OCI-LY7 (cell line): ENCODE data around the gene TRA2A. TPM values are rescaled to one million over a fixed set of nuclear protein-coding genes. Genes with fewer than 3 reads are reported as not detected.
A peak's percentile ranks its signal among the peaks of the same experiment; 100 is the strongest.

Experiments used
- BruUV-seq: library from RNA; stranded (reverse); fragments of 400-500 nt; replicated peaks from 2 replicates; lab custom pipeline; 2021; lab: Mats Ljungman, UMichigan
- CTCF ChIA-PET: fragments of 300-600 bp; sonication (Branson Sonifier 250); formaldehyde crosslinking; loops from one replicate; lab custom pipeline; 2022; ENCODE audit warnings: antibody characterized with exemption; ENCODE audit not compliant: unreplicated experiment; lab: Charles Lee
- POLR2A ChIA-PET: fragments of 300-600 bp; sonication (Branson Sonifier 250); formaldehyde crosslinking; loops from one replicate; lab custom pipeline; 2022; ENCODE audit warnings: antibody characterized with exemption; lab: Charles Lee
- DNase-seq: peaks from one replicate; pipeline ENCODE4 v3.0.0-alpha.2; 2015; ENCODE audit warnings: low spot score
- H2AFZ ChIP-seq: fragments of 200-600 bp; sonication (generic), shearing (Covaris generic); 2 replicates; pipeline ENCODE4 v1.6.1; 2014; ENCODE audit warnings: mild to moderate bottlenecking, antibody characterized with exemption, low read length, moderate library complexity
- H3K27ac ChIP-seq: fragments of 200-600 bp; sonication (generic); 2 replicates; pipeline ENCODE4 v1.5.1; 2014; ENCODE audit warnings: mixed run types, low read depth, mild to moderate bottlenecking, moderate library complexity, low read length, inconsistent platforms; ENCODE audit not compliant: poor library complexity, severe bottlenecking
- H3K36me3 ChIP-seq: fragments of 200-600 bp; sonication (generic); 2 replicates; pipeline ENCODE4 v1.6.1; 2014; ENCODE audit warnings: mild to moderate bottlenecking, antibody characterized with exemption, low read length, moderate library complexity, mixed read lengths; ENCODE audit not compliant: insufficient read depth
- H3K4me1 ChIP-seq: fragments of 200-600 bp; sonication (generic); 2 replicates; pipeline ENCODE4 v1.5.1; 2014; ENCODE audit warnings: mild to moderate bottlenecking, low read length; ENCODE audit not compliant: insufficient read depth, poor library complexity, severe bottlenecking
- H3K4me2 ChIP-seq: fragments of 200-600 bp; sonication (generic); 2 replicates; pipeline ENCODE4 v1.6.1; 2014; ENCODE audit warnings: mild to moderate bottlenecking, low read length
- H3K4me3 ChIP-seq: fragments of 200-600 bp; sonication (generic); 2 replicates; pipeline ENCODE4 v1.5.1; 2014; ENCODE audit warnings: mild to moderate bottlenecking, low read depth, low read length; ENCODE audit not compliant: poor library complexity, severe bottlenecking
- H3K79me2 ChIP-seq: fragments of 200-600 bp; sonication (generic); 2 replicates; pipeline ENCODE4 v1.6.1; 2016; ENCODE audit warnings: low read depth, mild to moderate bottlenecking, low read length, moderate library complexity, mixed read lengths; ENCODE audit not compliant: insufficient read depth
- H3K9me2 ChIP-seq: fragments of 200-600 bp; sonication (generic); 2 replicates; pipeline ENCODE4 v1.6.1; 2016; ENCODE audit warnings: mild to moderate bottlenecking, low read length, mixed read lengths; ENCODE audit not compliant: insufficient read depth
- H3K9me3 ChIP-seq: fragments of 200-600 bp; sonication (generic); 2 replicates; pipeline ENCODE4 v1.6.1; 2014; ENCODE audit warnings: mild to moderate bottlenecking, mixed run types, low read length, mixed read lengths
- H4K20me1 ChIP-seq: fragments of 200-600 bp; sonication (generic); 2 replicates; pipeline ENCODE4 v1.6.1; 2014; ENCODE audit warnings: mild to moderate bottlenecking, antibody characterized with exemption, low read length, moderate library complexity, mixed read lengths; ENCODE audit not compliant: insufficient read depth
- EZH2phosphoT487 ChIP-seq: fragments of 200-600 bp; sonication (generic); IDR thresholded peaks from 2 replicates; pipeline ENCODE4 v1.6.1; 2018; ENCODE audit warnings: low read depth, borderline replicate concordance, mild to moderate bottlenecking, mixed run types, antibody characterized with exemption, low read length, moderate library complexity, mixed read lengths
- intact Hi-C: fragments of 100-400 bp; cut with micrococcal nuclease; formaldehyde crosslinking; loops from one replicate; pipeline ENCODE4 v1.10.0; 2022; ENCODE audit not compliant: unreplicated experiment
- total RNA-seq, 2 experiments: library from RNA; depleted of rRNA in 1 of 2; stranded (reverse); fragments of >200 nt in 1 of 2; shearing (Covaris generic) in 1 of 2; gene quantifications; 2 replicates each; pipeline ENCODE4 v1.2.3, GENCODE V29; 2014 to 2022
- TF ChIP-seq, protein P1 (sequence below): fragments of 200-600 bp; sonication (generic); conservative IDR thresholded peaks from 2 replicates; pipeline ENCODE4 v1.5.1; 2014; ENCODE audit warnings: mild to moderate bottlenecking, antibody characterized with exemption, low read length, moderate library complexity, mixed read lengths

TRA2A gene
- total RNA-seq, 2 experiments from 2014 or later, result 41.4 to 129 TPM

DNA sequence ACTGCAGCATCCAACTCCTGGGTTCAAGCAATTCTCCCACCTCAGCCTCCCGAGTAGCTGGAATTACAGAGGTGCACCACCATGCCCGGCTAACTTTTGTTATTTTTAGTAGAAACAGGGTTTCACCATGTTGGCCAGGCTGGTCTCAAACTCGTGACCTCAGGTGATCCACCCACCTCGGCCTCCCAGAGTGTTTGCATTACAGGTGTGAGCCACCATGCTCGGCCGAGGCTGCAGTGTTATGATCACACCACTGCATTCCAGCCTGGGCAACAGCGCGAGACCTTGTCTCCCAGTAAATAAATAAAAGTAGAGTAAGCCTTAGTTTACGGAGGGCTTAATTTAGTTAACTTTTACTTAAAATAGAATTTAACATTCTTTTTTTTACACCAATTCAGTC lies 37.8 kb downstream of the TRA2A start:
- Histone ChIP-seq H3K27ac (no peak overlapping the region), H3K4me2 (no peak overlapping the region), H3K9me3 (no peaks in the 10 kb centered on the region), H2AFZ (no peak overlapping the region), H3K9me2 (no peaks in the 10 kb centered on the region), H3K4me1 (peaks cover 12% of the 10 kb centered on the region), H3K36me3 (no peaks in the 10 kb centered on the region), H3K79me2 (peaks cover 8% of the 10 kb centered on the region; the same call in 1 of the 2 replicates), H4K20me1 (no peaks in the 10 kb centered on the region), H3K4me3 (no peak overlapping the region)
- no peak for DNase-seq
- ChIA-PET POLR2A (no interaction called here), CTCF (no interaction called here)
- intact Hi-C loops, result loop anchor here (5.0 kb wide), 1 partner anchor 217 kb away; no protein-coding TSS in a partner anchor
- BruUV-seq, result no TSS peak
- TF ChIP-seq, protein P1, sequence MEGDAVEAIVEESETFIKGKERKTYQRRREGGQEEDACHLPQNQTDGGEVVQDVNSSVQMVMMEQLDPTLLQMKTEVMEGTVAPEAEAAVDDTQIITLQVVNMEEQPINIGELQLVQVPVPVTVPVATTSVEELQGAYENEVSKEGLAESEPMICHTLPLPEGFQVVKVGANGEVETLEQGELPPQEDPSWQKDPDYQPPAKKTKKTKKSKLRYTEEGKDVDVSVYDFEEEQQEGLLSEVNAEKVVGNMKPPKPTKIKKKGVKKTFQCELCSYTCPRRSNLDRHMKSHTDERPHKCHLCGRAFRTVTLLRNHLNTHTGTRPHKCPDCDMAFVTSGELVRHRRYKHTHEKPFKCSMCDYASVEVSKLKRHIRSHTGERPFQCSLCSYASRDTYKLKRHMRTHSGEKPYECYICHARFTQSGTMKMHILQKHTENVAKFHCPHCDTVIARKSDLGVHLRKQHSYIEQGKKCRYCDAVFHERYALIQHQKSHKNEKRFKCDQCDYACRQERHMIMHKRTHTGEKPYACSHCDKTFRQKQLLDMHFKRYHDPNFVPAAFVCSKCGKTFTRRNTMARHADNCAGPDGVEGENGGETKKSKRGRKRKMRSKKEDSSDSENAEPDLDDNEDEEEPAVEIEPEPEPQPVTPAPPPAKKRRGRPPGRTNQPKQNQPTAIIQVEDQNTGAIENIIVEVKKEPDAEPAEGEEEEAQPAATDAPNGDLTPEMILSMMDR, result no peak
- no peak for TF ChIP-seq EZH2phosphoT487

DNA sequence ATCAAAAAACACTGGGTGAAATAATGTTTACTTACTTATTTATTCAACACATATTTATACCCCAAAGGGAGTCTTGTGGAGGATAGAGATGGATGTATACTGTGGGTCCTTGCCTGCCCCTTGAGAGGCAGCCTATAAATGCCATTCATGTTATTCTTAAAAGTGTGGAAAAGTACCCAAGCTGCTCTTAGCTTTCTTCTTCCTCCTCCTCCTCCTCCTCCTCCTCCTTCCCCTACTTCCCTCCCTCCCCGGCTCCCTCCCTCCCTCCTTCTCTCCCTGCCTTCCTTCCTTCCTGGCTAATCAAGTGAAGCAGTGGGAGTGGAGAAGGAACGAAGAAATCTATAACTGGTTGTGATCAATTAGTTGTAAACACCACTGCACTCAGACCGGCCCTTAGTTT lies 40.3 kb downstream of the TRA2A start:
- peak overlapping the region; percentile 84 for H3K4me2 ChIP-seq
- H3K9me2 ChIP-seq, result no peaks in the 10 kb centered on the region
- ChIA-PET CTCF (interaction anchor here (0.9 kb wide), 1 partner anchor 134 kb away, joined by 3 read pairs; no protein-coding TSS in a partner anchor), POLR2A (interaction anchor here (0.6 to 2.8 kb wide), 11 partner anchors 11 to 393 kb away, joined by 3 to 27 read pairs (median 4); no protein-coding TSS in a partner anchor)
- no peak for DNase-seq
- no peaks in the 10 kb centered on the region for H3K9me3 ChIP-seq
- intact Hi-C loops, result loop anchor here (2.0 to 5.0 kb wide), 2 partner anchors 17 to 214 kb away; no protein-coding TSS in a partner anchor
- peak overlapping the region; percentile 92 for H3K4me3 ChIP-seq
- TF ChIP-seq, protein P1, result no peak
- no peak for TF ChIP-seq EZH2phosphoT487
- BruUV-seq, result no TSS peak
- peaks cover 8% of the 10 kb centered on the region; the same call in 1 of the 2 replicates for H3K79me2 ChIP-seq
- no peaks in the 10 kb centered on the region for H4K20me1 ChIP-seq
- H3K4me1 ChIP-seq, result peaks cover 12% of the 10 kb centered on the region
- H3K36me3 ChIP-seq, result no peaks in the 10 kb centered on the region
- H2AFZ ChIP-seq, result no peak overlapping the region
- H3K27ac ChIP-seq, result peak overlapping the region; percentile 60
